ENCODE measurements around the gene EIPR1. TPM values are rescaled to one million over a fixed set of nuclear protein-coding genes. Genes with fewer than 3 reads are reported as not detected.

Gene EIPR1
- total and polyA plus RNA-seq, 10 of the 15 experiments (the other 5 are each of a cell fraction or from before 2014, with no cell fraction given) = 23.6 to 61.2 (median 42.2) TPM

- 91% methylated on average over 22 of the region's 24 CpGs for WGBS (ENCODE audit: insufficient coverage, insufficient replicate concordance, low lambda C conversion rate, missing lambda C conversion rate)
- Histone ChIP-seq H3K79me2 (ENCODE audit: control insufficient read depth, insufficient read depth, low read length) (no peaks in the 10 kb centered on the region), H3K4me3 (no peak overlapping the region), H3K27me3 (replicated peaks in 1 of 2; ENCODE audit: control insufficient read depth in 2 of 2, insufficient read depth in 2 of 2, low read length in 1 of 2) (no peaks in the 10 kb centered on the region), H4K20me1 (ENCODE audit: control insufficient read depth, insufficient read depth) (no peaks in the 10 kb centered on the region), H3K27ac (ENCODE audit: control insufficient read depth, insufficient read depth) (no peak overlapping the region), H3K36me3 (ENCODE audit: control insufficient read depth in 2 of 2, insufficient read depth in 2 of 2, low read length in 1 of 2) (peaks cover 2 to 6% of the 10 kb centered on the region in 2 experiments; a peak in 2 of 4 replicates), H3K9me3 (replicated peaks; ENCODE audit: control insufficient read depth, insufficient read depth, low read length) (no peaks in the 10 kb centered on the region; the same call in 2 of the 3 replicates), H3K4me2 (ENCODE audit: control insufficient read depth, insufficient read depth) (no peak overlapping the region), H2AFZ (ENCODE audit: control insufficient read depth, low read depth, low read length) (no peak overlapping the region), H3K9ac (ENCODE audit: control insufficient read depth, insufficient read depth, low read length) (no peak overlapping the region), H3K4me1 (ENCODE audit: control insufficient read depth, insufficient read depth, low read length) (no peaks in the 10 kb centered on the region)
- intact Hi-C loops (cut with micrococcal nuclease; ENCODE audit: unreplicated experiment) = no loop called here
- FAIRE-seq (no peak), ATAC-seq (no peak), DNase-seq (ENCODE audit: low read depth, low spot score) (no peak)
- ChIA-PET CTCF (no interaction called here), SMC1A (ENCODE audit: uncharacterized antibody, unreplicated experiment) (no interaction called here), POLR2A (no interaction called here), RAD21 (ENCODE audit: unreplicated experiment) (no interaction called here)
- in situ Hi-C loops (cut with MboI) = no loop called here
- BruUV-seq (replicated peaks) = no TSS peak
- TF ChIP-seq CEBPB (IDR thresholded peaks at IDR 0.05; ENCODE audit: borderline replicate concordance in 1 of 2, low read depth in 2 of 2, low read length in 2 of 2) = no peak
- no peak for TF ChIP-seq NR2F1 (conservative IDR thresholded peaks at IDR 0.05)
- TF ChIP-seq IKZF1 (conservative IDR thresholded peaks at IDR 0.05) = no peak
- TF ChIP-seq MTA2 (IDR thresholded peaks at IDR 0.05; ENCODE audit: low read depth) = no peak
- no peak for TF ChIP-seq ESRRA (IDR thresholded peaks at IDR 0.05; ENCODE audit: low read length)
- no peak for TF ChIP-seq MYC (IDR thresholded peaks at IDR 0.05; ENCODE audit: insufficient read depth, insufficient read length, insufficient replicate concordance, low read length, severe bottlenecking)
- TF ChIP-seq ZNF622 (IDR thresholded peaks at IDR 0.05) = no peak
- no peak for TF ChIP-seq JUNB (IDR thresholded peaks at IDR 0.05)
- TF ChIP-seq DPF2 (IDR thresholded peaks at IDR 0.05) = no peak
- no peak for TF ChIP-seq SPI1 (IDR thresholded peaks at IDR 0.05; ENCODE audit: borderline replicate concordance, insufficient read depth, low read depth, low read length)
- no peak for TF ChIP-seq SUPT20H (IDR thresholded peaks at IDR 0.05; ENCODE audit: borderline replicate concordance, control insufficient read depth, low read depth, low read length)
- TF ChIP-seq SIN3A (IDR thresholded peaks at IDR 0.05; ENCODE audit: low read depth, low read length) = no peak
- TF ChIP-seq CREB1 (IDR thresholded peaks at IDR 0.05; ENCODE audit: low read depth) = no peak
- no peak for TF ChIP-seq ATF2 (IDR thresholded peaks at IDR 0.05; ENCODE audit: low read length)
- TF ChIP-seq TAF1 (IDR thresholded peaks at IDR 0.05; ENCODE audit: borderline replicate concordance, low read depth, low read length) = no peak
- no peak for TF ChIP-seq MEF2B (IDR thresholded peaks at IDR 0.05; ENCODE audit: partially characterized antibody, poor library complexity, severe bottlenecking)
- TF ChIP-seq FOS (IDR thresholded peaks at IDR 0.05; ENCODE audit: borderline replicate concordance, extremely low read depth, insufficient read length) = no peak
Observed at GRCh38 chr2:3284657-3285630, 92.7 kb downstream of the EIPR1 start.
